Measurements from ENCODE around the gene SLC16A8. TPM values are rescaled to one million over a fixed set of nuclear protein-coding genes. Genes with fewer than 3 reads are reported as not detected.
A peak's percentile ranks its signal among the peaks of the same experiment; 100 is the strongest.

Gene SLC16A8
- total RNA-seq, 1 experiment from 2014 or later, result not detected

GRCh38 chr22:38034884-38035529, 49.0 kb downstream of the SLC16A8 start:
- DNase-seq (ENCODE audit: low read depth, low spot score) (no peak), ATAC-seq (peak; percentile 33)
- POLR2A ChIA-PET, result interaction anchor here (0.8 to 1.2 kb wide), 3 partner anchors 17 to 82 kb away, joined by 3 to 6 read pairs (median 4); partner anchors contain the start of genes C22orf23 and POLR2F
- H3K27me3 ChIP-seq (ENCODE audit: insufficient read depth, low read length), result no peaks in the 10 kb centered on the region
- peaks cover 23 to 33% of the 10 kb centered on the region in 2 experiments for H3K4me1 ChIP-seq (ENCODE audit: control insufficient read depth in 1 of 2, insufficient read depth in 2 of 2, low read length in 2 of 2)
- no peaks in the 10 kb centered on the region for H4K20me1 ChIP-seq (ENCODE audit: insufficient read depth)
- H3K9me3 ChIP-seq (ENCODE audit: control insufficient read depth in 1 of 2, insufficient read depth in 1 of 2, low read depth in 1 of 2, low read length in 2 of 2), result no peaks in the 10 kb centered on the region
- intact Hi-C loops (cut with micrococcal nuclease), result no loop called here
- H2AFZ ChIP-seq (ENCODE audit: low read depth, low read length, poor library complexity, severe bottlenecking), result no peak overlapping the region
- peak overlapping the region; percentile 90 for H3K27ac ChIP-seq (ENCODE audit: low read depth, low read length)
- TF ChIP-seq POLR2AphosphoS5 (IDR thresholded peaks at IDR 0.05; ENCODE audit: low read depth, low read length) (0 out of 2 replicates have a peak, but pooled peaks have one; percentile 9), CBX3 (IDR thresholded peaks at IDR 0.05; ENCODE audit: low read depth) (no peak)
- BruUV-seq (replicated peaks), result no TSS peak
- no peaks in the 10 kb centered on the region for H3K36me3 ChIP-seq (ENCODE audit: control insufficient read depth in 1 of 2, insufficient read depth in 2 of 2, low read length in 2 of 2)
- CTCF ChIA-PET, result interaction anchor here (0.9 to 1.9 kb wide), 2 partner anchors 18 to 428 kb away, joined by 3 to 26 read pairs; no protein-coding TSS in a partner anchor
- no peaks in the 10 kb centered on the region for H3K9me2 ChIP-seq (ENCODE audit: insufficient read depth)
- RAD21 ChIA-PET (ENCODE audit: low non-redundant PET in 1 of 2, low total read pairs in 2 of 2, uncharacterized antibody in 2 of 2, unreplicated experiment in 2 of 2), result interaction anchor here (1.5 to 1.8 kb wide), 2 partner anchors 17 kb away, joined by 10 to 11 read pairs; no protein-coding TSS in a partner anchor
- H3K9ac ChIP-seq (ENCODE audit: low read length), result peak overlapping the region; percentile 62
- peak overlapping the region; percentile 81 for H3K4me2 ChIP-seq (ENCODE audit: low read length)
- H3K4me3 ChIP-seq (replicated peaks in 1 of 2; ENCODE audit: low read depth in 1 of 2, low read length in 2 of 2), result peak overlapping the region; percentile 1 to 47; a peak in 3 of 4 replicates
- no peaks in the 10 kb centered on the region for H3K79me2 ChIP-seq (ENCODE audit: insufficient read depth, low read length)

DNA sequence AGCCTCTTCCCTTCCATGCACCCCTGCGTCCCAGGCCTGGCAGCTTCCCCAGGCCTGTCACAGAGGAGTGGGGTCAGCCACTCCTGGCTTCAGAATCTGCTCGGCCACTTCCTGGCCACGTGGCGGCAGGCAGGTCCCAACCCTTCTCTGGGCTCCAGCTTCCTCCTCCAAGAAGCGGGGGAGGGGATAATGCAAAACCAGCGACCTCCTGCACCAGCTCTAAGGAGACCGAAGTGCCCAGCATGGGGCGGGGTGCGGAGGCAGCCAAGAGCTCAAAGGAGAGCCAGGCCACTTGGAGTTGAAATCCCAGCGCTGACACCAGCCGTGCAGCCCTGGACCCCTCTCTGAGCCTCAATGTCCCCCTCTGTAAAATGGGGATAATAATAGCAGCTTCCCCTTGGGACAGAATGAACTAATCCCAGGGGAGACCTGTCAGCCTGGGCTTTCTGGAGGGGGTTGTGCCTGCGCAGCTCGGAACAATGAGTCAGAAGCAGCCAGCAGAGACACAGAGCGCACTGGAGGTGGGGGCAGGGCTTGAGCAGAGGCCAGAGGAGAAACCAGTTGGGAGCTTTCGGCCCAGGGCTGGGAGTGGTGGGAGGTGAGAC, 49.6 kb downstream of the SLC16A8 start:
- ChIA-PET CTCF (interaction anchor here (0.9 to 1.9 kb wide), 3 partner anchors 9 to 428 kb away, joined by 3 to 26 read pairs (median 3); no protein-coding TSS in a partner anchor), POLR2A (interaction anchor here (0.7 to 1.2 kb wide), 4 partner anchors 18 to 81 kb away, joined by 3 to 6 read pairs (median 4); partner anchors contain the start of genes C22orf23 and POLR2F), RAD21 (ENCODE audit: low non-redundant PET in 1 of 2, low total read pairs in 2 of 2, uncharacterized antibody in 2 of 2, unreplicated experiment in 2 of 2) (interaction anchor here (1.5 to 1.8 kb wide), 2 partner anchors 18 kb away, joined by 10 to 11 read pairs; no protein-coding TSS in a partner anchor)
- Histone ChIP-seq H3K4me2 (ENCODE audit: low read length) (peak overlapping the region; percentile 81), H3K9ac (ENCODE audit: low read length) (peak overlapping the region; percentile 62), H3K36me3 (ENCODE audit: control insufficient read depth in 1 of 2, insufficient read depth in 2 of 2, low read length in 2 of 2) (no peaks in the 10 kb centered on the region), H4K20me1 (ENCODE audit: insufficient read depth) (no peaks in the 10 kb centered on the region), H3K9me3 (ENCODE audit: control insufficient read depth in 1 of 2, insufficient read depth in 1 of 2, low read depth in 1 of 2, low read length in 2 of 2) (no peaks in the 10 kb centered on the region), H3K4me3 (replicated peaks in 1 of 2; ENCODE audit: low read depth in 1 of 2, low read length in 2 of 2) (peak overlapping the region; percentile 26 to 47), H2AFZ (ENCODE audit: low read depth, low read length, poor library complexity, severe bottlenecking) (no peak overlapping the region), H3K9me2 (ENCODE audit: insufficient read depth) (no peaks in the 10 kb centered on the region), H3K4me1 (ENCODE audit: control insufficient read depth in 1 of 2, insufficient read depth in 2 of 2, low read length in 2 of 2) (peaks cover 23 to 33% of the 10 kb centered on the region in 2 experiments), H3K79me2 (ENCODE audit: insufficient read depth, low read length) (no peaks in the 10 kb centered on the region), H3K27me3 (ENCODE audit: insufficient read depth, low read length) (no peaks in the 10 kb centered on the region), H3K27ac (ENCODE audit: low read depth, low read length) (peak overlapping the region; percentile 90)
- peak; percentile 68 for DNase-seq (ENCODE audit: low read depth, low spot score)
- BruUV-seq (replicated peaks), result no TSS peak
- TF ChIP-seq MAX (IDR thresholded peaks at IDR 0.05), result peak; percentile 92
- TF ChIP-seq RAD21 (IDR thresholded peaks at IDR 0.05; ENCODE audit: low read depth), result peak; percentile 31
- peak; percentile 59; the same call in 1 of the 2 replicates for TF ChIP-seq SP1 (IDR thresholded peaks at IDR 0.05; ENCODE audit: low read depth)
- peak; percentile 74; the same call in 1 of the 2 replicates for TF ChIP-seq JUND (IDR thresholded peaks at IDR 0.05)
- no peak; the same call in none of the 2 replicates for TF ChIP-seq FOSL1 (IDR thresholded peaks at IDR 0.05; ENCODE audit: low read depth)
- TF ChIP-seq, protein P1, sequence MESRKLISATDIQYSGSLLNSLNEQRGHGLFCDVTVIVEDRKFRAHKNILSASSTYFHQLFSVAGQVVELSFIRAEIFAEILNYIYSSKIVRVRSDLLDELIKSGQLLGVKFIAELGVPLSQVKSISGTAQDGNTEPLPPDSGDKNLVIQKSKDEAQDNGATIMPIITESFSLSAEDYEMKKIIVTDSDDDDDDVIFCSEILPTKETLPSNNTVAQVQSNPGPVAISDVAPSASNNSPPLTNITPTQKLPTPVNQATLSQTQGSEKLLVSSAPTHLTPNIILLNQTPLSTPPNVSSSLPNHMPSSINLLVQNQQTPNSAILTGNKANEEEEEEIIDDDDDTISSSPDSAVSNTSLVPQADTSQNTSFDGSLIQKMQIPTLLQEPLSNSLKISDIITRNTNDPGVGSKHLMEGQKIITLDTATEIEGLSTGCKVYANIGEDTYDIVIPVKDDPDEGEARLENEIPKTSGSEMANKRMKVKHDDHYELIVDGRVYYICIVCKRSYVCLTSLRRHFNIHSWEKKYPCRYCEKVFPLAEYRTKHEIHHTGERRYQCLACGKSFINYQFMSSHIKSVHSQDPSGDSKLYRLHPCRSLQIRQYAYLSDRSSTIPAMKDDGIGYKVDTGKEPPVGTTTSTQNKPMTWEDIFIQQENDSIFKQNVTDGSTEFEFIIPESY (IDR thresholded peaks at IDR 0.05; ENCODE audit: extremely low read depth, insufficient replicate concordance, low read length), result no peak
- peak; percentile 55 for TF ChIP-seq POLR2AphosphoS5 (IDR thresholded peaks at IDR 0.05; ENCODE audit: low read depth, low read length)
- TF ChIP-seq CBX3 (IDR thresholded peaks at IDR 0.05; ENCODE audit: low read depth), result 0 out of 2 replicates have a peak, but pooled peaks have one; percentile 43
- intact Hi-C loops (cut with micrococcal nuclease), result no loop called here
- ATAC-seq, result peak; percentile 93

All from HCT116 (cell line).